Measurements from ENCODE around the gene CDCA8.

CDCA8 gene

DNA sequence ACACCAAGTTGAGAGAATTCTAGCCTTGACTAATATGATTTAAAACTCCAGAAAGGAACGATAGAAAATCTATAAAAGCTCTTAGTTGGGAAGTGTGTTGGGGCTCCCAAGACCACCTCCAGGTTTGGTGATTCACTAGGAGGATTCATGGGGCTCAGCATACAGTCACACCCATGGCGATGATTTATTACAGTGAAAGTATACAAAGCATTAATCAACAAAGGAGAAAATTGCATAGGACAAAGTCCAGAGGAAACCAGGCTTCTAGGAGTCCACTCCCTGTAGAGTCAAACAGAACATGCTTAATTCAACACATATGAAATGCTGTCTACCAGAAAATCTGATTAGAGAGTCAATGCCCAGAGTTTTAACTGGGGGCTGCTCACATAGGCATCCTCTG lies 4.8 kb downstream of the CDCA8 start:
- TF ChIP-seq, protein P1, sequence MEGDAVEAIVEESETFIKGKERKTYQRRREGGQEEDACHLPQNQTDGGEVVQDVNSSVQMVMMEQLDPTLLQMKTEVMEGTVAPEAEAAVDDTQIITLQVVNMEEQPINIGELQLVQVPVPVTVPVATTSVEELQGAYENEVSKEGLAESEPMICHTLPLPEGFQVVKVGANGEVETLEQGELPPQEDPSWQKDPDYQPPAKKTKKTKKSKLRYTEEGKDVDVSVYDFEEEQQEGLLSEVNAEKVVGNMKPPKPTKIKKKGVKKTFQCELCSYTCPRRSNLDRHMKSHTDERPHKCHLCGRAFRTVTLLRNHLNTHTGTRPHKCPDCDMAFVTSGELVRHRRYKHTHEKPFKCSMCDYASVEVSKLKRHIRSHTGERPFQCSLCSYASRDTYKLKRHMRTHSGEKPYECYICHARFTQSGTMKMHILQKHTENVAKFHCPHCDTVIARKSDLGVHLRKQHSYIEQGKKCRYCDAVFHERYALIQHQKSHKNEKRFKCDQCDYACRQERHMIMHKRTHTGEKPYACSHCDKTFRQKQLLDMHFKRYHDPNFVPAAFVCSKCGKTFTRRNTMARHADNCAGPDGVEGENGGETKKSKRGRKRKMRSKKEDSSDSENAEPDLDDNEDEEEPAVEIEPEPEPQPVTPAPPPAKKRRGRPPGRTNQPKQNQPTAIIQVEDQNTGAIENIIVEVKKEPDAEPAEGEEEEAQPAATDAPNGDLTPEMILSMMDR (IDR thresholded peaks at IDR 0.05; ENCODE audit: low read depth, low read length, missing control alignments) = no peak
- H3K4me3 ChIP-seq (replicated peaks; ENCODE audit: low read depth, low read length) = no peak overlapping the region
- no peak for DNase-seq (ENCODE audit: extremely low read depth, low read depth)

- TF ChIP-seq, protein P1 (IDR thresholded peaks at IDR 0.05; ENCODE audit: low read depth, low read length, missing control alignments) = no peak
- H3K4me3 ChIP-seq (replicated peaks; ENCODE audit: low read depth, low read length) = no peak overlapping the region
- DNase-seq (ENCODE audit: extremely low read depth, low read depth) = no peak
These were observed 5.4 kb downstream of the CDCA8 start for GRCh38 chr1:37697737-37698136.

DNA sequence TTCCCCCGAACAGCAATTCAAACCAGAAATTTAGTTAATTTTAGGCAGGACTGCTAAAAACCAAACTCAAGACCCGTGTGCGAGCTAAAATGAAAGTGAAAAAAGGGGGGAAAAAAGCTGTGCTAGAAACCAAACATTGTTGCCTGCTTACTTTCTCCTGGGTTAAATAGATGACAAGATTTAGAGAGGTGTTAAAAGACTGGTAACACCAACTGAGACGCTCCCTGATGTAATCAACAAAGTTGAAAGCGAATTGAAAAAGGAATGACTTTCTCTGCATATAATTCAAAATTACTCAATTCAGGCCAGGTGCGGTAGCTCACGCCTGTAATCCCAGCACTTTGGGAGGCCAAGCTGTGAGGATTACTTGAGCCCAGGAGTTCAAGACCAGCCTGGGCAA lies 6.8 kb downstream of the CDCA8 start:
- H3K4me3 ChIP-seq (replicated peaks; ENCODE audit: low read depth, low read length) = no peak overlapping the region
- DNase-seq (ENCODE audit: extremely low read depth, low read depth) = no peak
- TF ChIP-seq, protein P1 (IDR thresholded peaks at IDR 0.05; ENCODE audit: low read depth, low read length, missing control alignments) = no peak

- H3K4me3 ChIP-seq (replicated peaks; ENCODE audit: low read depth, low read length) = no peak overlapping the region
- TF ChIP-seq, protein P1 (IDR thresholded peaks at IDR 0.05; ENCODE audit: low read depth, low read length, missing control alignments) = no peak
- no peak for DNase-seq (ENCODE audit: extremely low read depth, low read depth)
These were observed 8.7 kb downstream of the CDCA8 start for GRCh38 chr1:37701051-37701450.

- DNase-seq (ENCODE audit: extremely low read depth, low read depth) = no peak
- TF ChIP-seq, protein P1 (IDR thresholded peaks at IDR 0.05; ENCODE audit: low read depth, low read length, missing control alignments) = no peak
- no peak overlapping the region for H3K4me3 ChIP-seq (replicated peaks; ENCODE audit: low read depth, low read length)
These were observed 10.7 kb downstream of the CDCA8 start for GRCh38 chr1:37703061-37703460.

DNA sequence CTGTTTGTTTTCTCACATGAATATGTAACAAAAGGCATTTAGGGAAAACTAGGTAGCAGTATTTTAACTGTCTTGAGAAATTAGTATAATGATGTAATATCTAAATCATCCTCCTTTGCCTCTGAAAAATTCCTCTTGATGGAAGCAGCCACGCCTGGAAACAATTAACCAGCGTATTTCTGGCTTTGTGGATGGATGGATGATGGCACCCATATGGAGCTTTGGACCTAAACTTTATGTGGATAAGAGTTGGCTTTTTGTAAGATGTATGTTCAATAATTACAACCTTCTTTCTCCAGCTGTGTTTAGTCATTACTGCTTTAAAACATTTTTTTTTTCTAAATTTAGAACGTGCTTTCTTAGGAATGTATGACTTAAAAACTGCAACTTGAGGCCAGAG lies 12.7 kb downstream of the CDCA8 start:
- DNase-seq (ENCODE audit: extremely low read depth, low read depth) = peak; percentile 57
- no peak overlapping the region for H3K4me3 ChIP-seq (replicated peaks; ENCODE audit: low read depth, low read length)
- TF ChIP-seq, protein P1 (IDR thresholded peaks at IDR 0.05; ENCODE audit: low read depth, low read length, missing control alignments) = no peak

DNA sequence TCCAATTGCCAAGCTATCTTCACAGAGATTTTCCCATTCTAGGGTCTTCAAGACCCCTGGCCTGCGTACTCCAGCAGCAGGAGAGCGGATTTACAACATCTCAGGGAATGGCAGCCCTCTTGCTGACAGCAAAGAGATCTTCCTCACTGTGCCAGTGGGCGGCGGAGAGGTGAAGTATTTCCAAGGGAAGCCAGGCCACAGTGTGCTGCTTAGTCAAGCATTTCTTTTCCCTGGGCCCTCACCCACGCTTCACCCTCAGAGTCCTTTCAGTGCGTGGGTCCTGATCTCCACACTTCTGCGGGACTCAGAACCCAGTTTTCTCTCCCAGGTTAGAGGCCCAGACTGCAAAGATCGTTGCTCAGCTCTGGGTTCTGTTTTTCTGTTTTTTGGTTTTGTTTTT lies 13.1 kb downstream of the CDCA8 start:
- DNase-seq (ENCODE audit: extremely low read depth, low read depth) = no peak
- H3K4me3 ChIP-seq (replicated peaks; ENCODE audit: low read depth, low read length) = no peak overlapping the region
- TF ChIP-seq, protein P1 (IDR thresholded peaks at IDR 0.05; ENCODE audit: low read depth, low read length, missing control alignments) = no peak

Data from HFF-Myc (cell line).